Fibroblast of skin of scalp (primary cell): Measurements from ENCODE around the gene NOTCH1.

ENCODE experiments used
- DNase-seq: peaks from one replicate; pipeline ENCODE4 v3.0.0-alpha.2; 2013

NOTCH1 gene

DNA sequence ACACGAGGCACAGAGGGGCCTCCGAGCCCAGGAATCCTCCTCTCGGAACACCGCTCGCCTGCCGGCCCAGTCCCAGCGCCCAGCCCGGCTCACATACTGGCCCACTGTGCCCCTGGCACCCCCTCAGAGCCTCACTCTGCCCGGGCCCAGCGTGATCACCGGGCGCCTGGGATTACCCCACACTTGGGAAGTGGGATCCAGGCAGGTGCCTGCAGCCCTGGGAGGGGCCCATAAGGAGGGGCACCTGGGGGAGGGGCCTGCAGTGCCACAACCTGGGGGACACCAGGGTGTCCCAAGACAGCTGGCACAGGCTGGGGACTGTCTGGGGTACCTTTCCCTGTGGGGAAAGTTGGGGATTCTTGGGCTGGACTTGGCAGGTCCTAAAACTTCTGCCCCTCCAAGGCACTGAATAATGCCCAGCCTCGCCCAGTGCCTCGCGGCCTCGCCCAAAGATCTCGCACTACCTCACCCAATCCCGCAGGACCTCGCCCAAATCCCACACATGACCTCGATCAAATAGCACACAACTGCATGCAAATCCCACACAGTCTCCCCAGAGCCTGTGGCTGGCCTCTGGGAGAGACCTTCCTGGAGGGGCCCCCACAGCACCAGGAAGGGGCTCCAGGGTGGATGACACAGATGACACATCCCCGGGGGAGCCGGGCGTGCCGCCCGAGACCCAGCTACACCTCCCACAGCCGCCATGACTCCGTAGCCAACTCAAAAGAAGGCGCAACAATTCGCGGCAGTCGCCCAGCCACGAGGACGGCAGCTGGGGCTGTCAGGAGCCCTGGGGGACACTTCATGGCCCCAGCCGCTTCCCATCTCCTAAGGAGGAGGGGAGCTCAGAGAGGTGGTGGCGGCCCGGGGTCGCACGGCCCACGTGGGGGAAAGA, 13.7 kb downstream of the NOTCH1 start:
- DNase-seq, result no peak

DNA sequence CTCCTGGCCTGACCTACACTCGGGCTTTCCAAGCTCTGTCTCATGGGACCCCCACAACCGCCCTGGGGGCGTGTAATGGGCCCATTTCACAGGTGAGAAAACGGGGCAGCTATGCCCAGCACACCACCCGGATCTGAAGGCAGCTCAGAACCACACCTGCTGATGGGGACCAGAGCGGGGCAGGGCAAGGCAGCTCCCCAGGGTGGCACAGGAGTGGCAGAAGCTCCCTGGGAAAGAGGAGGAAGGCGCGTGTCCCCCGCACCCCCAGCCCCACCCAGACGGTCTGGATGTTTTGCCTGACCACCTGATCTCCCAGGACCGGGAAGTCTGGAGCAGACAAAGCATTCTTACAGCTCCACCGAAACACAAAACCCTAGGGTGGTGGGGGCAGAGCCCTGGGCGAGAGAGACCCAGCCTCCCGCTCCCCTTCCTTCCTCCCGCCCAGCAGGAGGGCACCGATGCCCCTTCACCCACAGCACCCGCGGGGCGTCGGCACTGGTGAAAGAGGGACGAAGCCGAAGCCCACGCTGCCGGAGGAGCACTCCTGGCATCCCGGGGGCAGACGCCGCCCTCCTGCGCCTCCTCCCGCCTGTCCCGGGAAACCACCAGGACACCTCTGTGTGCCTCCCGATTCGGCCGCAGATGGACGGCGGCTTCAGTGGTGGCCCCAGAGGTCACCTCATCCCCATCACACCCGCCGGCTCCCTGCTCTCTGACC, 14.5 kb downstream of the NOTCH1 start:
- no peak for DNase-seq

- DNase-seq, result no peak
Measured at GRCh38 chr9:136530461-136531089, 15.3 kb downstream of the NOTCH1 start.

DNA sequence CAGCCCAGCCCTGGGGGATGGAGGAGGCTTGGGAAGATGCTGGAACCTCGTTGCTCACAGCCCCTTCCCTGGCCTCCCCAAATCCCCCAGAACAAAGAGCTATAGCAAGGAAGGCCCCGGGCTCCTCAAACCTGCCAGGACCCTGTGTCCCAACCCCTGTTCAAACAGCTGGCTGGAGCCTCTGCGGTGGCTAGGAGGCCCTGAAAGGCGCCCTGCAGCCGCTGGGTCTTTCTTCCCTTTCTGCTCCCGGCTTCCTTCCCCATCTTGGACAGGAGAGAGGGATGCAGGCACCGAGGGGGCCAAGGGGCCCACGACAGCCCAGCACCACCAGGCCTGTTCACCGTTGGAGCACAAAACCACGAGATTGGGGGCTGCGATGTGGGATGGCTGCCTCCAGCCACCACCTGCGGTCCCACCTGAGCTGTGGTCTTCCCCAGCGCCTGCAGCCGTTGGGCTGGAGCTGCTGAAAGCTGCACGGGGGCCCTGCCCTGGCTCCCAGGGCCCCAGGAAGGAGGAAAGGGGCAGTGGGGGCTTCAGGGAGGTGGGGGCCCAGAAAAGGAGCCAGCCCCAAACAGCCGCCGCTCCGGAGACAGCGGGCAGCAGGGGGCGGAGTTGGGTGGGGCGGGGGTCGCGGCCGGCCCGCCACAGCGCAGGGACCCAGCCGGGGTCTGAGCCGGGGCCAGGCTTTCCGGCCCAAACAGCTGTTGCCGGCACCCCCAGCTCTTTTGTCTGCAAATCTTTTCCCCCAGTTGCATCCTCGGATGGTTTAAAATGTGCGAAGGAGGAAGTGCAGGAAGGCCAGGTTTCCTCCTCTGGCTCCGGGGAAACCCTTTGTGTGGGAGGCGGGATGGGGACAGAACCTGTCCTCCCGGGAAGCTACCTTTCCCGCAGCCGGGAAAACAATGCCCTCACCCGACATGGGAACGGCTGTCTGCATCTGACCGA, 16.1 kb downstream of the NOTCH1 start:
- no peak for DNase-seq

GRCh38 chr9:136528716-136529341, 17.0 kb downstream of the NOTCH1 start:
- no peak for DNase-seq

- peak; percentile 30 for DNase-seq
Measured at GRCh38 chr9:136527721-136528710, 17.8 kb downstream of the NOTCH1 start.

DNA sequence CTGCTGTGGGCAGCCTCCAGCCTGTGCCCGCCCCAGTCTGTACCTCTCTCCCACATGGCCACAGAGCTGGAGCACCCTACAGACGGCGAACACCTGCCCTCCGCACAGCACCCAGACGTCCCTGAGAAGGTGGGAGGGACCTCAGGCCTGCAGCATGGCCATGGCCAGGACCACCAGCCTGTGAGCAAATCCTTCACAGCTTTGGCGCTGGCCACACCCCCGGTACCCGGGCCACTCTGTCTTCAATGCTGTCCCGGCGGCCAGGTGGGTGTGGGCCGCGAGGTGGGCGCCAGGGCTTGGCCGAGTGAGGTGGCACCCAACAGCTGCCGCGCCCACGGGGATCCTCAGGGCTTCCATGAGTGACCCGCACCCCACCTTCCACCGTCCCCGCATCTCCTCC, 18.7 kb downstream of the NOTCH1 start:
- DNase-seq, result no peak

GRCh38 chr9:136526625-136527066, 19.2 kb downstream of the NOTCH1 start:
- no peak for DNase-seq

DNA sequence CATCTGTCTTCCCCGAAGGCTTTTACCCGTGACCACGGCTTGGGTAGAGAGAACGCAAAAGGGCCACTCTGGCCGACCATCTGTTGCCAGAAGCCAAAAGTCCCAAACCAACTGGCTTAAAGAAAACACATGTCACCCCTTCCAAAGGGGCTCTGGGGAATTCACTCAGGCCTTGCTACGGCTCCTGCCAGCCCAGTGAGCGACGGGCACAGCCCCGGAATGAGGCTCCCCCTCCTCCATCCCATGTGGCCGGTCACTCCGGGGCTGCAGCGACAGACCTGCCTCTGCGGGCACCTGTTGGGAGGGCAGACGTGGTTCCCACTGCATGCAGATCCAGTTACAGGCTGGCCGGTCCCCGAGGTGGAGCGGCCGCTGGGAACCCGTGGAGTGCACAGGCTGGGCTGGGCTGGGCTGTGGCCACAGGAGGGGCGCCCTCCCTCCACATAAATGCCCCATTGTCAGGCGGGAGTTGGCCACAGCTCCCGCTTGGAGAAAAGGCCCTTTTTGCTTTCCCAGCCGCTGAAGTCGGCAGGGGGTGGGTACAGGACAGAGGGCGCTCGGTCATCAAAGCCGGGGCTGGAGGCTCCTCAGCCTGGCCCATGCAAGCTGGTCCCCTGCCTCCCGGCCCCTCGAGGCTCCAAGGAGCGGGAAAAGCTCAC, 19.9 kb downstream of the NOTCH1 start:
- DNase-seq, result no peak

DNA sequence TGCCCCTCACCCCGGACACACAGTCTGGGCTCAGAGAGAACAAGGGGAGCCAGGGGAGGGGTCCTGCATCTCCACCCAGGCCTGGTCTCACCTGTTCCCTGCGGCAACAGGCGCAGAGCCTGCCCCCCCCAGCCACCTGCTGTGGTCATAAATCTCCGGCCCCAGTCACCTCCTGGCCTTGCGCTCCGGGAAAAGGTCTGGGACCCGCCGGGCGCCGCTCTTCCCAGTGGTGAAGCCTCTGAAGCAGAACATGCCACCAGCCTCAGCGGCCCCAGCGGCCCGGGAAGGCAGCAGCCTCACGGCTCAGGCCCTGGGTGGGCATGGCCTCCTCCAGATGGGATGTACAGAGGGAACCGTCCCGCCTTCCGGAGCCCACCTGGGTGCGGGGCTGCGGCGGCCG, 20.6 kb downstream of the NOTCH1 start:
- DNase-seq, result no peak

GRCh38 chr9:136522314-136523237, 23.3 kb downstream of the NOTCH1 start:
- DNase-seq, result no peak

GRCh38 chr9:136521537-136521936, 24.3 kb downstream of the NOTCH1 start:
- no peak for DNase-seq

DNA sequence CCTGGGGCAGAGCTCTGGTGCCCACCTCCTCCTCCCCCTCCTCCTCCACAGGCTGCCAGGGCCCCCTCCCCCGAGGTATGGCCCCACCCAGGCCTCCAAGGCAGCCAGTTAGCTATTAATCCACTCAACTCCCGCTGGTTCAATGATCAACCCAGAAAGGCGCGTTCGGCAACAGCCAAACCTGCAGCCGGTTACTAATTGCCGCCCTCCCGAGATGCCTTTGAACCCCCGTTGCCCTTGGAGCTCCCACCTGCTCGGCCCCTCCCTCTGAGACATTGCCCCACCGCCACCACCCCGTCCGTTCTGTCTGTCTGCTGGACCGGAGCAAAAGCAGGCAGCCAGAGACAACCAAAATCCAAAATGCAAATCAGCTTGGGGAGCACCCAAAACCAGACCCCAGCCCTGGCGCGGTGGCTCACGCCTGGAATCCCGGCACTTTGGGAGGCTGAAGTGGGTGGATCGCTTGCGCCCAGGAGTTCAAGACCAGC, 25.8 kb downstream of the NOTCH1 start:
- DNase-seq, result no peak

DNA sequence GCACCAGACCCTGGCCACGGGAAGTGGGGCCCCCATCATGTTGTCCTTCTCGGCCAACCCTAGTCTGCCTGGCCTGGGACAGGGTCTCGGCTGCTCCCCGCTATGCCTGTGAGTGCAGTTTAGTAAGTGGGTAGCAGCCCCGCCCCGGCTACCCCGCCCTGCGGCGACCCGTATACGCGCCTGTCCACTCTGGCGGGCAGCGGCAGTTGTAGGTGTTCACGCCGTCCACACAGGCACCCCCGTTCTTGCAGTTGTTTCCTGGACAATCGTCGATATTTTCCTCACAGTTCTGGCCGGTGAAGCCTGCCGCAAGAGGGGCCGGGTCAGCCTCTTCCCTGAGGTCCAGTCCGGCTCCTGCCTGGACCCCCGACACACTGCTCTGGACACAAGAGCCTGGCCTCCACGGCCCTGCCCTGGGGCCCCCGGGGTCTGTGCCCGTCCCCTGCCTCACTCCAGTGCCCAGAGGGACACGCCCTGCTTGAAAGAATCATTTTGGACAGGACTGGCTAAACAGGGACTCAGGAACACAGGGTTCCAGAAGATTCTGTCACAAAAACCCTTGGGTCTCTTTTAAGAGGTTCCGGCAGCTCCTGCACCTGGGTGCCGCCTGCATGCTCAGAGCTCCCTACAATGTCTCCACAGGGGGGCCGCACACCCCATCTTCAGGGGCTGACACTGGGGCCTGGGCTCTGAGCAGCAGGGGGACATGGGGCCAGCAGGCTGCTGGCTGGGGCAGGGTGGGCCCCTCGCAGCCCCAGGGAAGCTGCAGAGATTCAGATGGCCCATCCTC, 26.4 kb downstream of the NOTCH1 start:
- DNase-seq, result no peak

DNA sequence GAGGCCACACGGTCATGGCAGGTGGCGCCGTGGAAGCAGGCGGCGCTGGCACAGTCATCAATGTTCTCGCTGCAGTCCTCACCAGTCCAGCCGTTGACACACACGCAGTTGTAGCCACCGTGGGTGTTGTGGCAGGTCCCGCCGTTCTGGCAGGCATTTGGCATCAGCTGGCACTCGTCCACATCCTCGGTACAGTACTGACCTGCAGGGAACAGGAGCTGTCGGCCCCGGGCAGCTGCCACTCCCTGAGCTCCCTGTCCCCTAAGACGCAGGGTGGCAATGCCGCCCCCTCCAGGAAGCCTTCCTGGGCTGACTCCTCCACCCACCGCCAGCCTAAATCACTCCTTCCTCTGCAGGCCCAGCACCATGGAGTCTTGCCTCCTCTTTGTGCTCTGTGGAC, 27.2 kb downstream of the NOTCH1 start:
- DNase-seq, result no peak

DNA sequence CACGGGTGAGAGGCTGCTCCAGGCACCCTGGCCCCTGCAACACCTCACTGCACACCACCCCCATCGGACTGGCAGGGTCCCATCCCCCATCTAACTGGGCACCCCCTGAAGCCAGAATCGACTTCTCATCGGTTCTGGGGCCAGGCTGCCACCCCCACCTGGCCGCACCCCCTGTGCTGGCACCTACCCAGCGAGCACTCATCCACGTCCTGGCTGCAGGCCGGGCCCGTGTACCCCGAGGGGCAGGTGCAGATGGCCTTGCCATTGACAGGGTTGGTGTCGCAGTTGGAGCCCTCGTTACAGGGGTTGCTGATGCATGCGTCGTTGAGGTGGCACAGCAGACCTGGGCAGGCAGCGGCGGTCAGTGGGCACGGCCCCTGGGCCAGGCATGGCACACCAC, 27.9 kb downstream of the NOTCH1 start:
- DNase-seq, result no peak

- DNase-seq, result no peak
Measured at GRCh38 chr9:136517012-136517743, 28.7 kb downstream of the NOTCH1 start.
